HepG2 (cell line): ENCODE results near the gene KAT6B. TPM values are rescaled to one million over a fixed set of nuclear protein-coding genes. Genes with fewer than 3 reads are reported as not detected.
"Not testable (repeated sequence)": the region's sequence is repeated elsewhere in the genome, so short reads cannot be mapped to it uniquely, and the experiment has no call there.

Experiments
- ATAC-seq: fragments of 200-7000 bp; cut with Tn5 transposase; 3 replicates; pipeline ENCODE4 v1.9.1; 2020; ENCODE audit warnings: mild to moderate bottlenecking, moderate library complexity
- BruUV-seq: library from RNA; stranded (reverse); fragments of 400-500 nt; replicated peaks from 2 replicates; lab custom pipeline; 2021; lab: Mats Ljungman, UMichigan
- CTCF ChIA-PET: fragments of 300-600 bp; formaldehyde crosslinking; extraction: SDS; loops from one replicate; lab custom pipeline; 2021; ENCODE audit warnings: low total read pairs, inconsistent platforms, low intra/inter-chr PET ratio; lab: Yijun Ruan, JAX
- POLR2A ChIA-PET: fragments of 350-600 bp; sonication (Branson Sonifier 250); formaldehyde crosslinking; loops from one replicate; lab custom pipeline; 2020; ENCODE audit warnings: antibody characterized with exemption, inconsistent platforms; lab: Yijun Ruan, JAX
- DNase-seq: peaks from one replicate; pipeline ENCODE4 v3.0.0-alpha.2; 2015; ENCODE audit warnings: low spot score
- FAIRE-seq: peaks from 3 replicates; lab custom pipeline; 2011; peaks lifted over from hg19 to GRCh38; lab: Jason Lieb, UNC
- H2AFZ ChIP-seq: one replicate; pipeline ENCODE4 v1.6.1; 2011; ENCODE audit warnings: low read length, inconsistent platforms
- H3K27ac ChIP-seq: fragments of 300-600 bp; 3 replicates; pipeline ENCODE4 v1.8.0; 2011; ENCODE audit warnings: mixed run types, mild to moderate bottlenecking, mixed read lengths, low read length, inconsistent platforms; ENCODE audit not compliant: insufficient read depth; ENCODE audit errors: extremely low read length
- H3K27me3 ChIP-seq, 2 experiments: fragments of 200-600 bp in 1 of 2; 2 replicates in 1 of 2; 3 replicates in 1 of 2; pipeline versions ENCODE4 v1.6.0 to v1.8.0; 2011; ENCODE audit warnings: low read length in 2 of 2, mild to moderate bottlenecking in 2 of 2, moderate library complexity in 2 of 2, inconsistent platforms in 1 of 2; ENCODE audit not compliant: insufficient read depth in 2 of 2, control insufficient read depth in 1 of 2
- H3K36me3 ChIP-seq, 2 experiments: fragments of 200-600 bp in 1 of 2; replicated peaks in 1 of 2; 2 replicates in 1 of 2; 3 replicates in 1 of 2; pipeline versions ENCODE4 v1.5.1 to v1.8.0; 2011; ENCODE audit warnings: low read length in 2 of 2, inconsistent platforms in 1 of 2; ENCODE audit not compliant: insufficient read depth in 2 of 2, control insufficient read depth in 1 of 2
- H3K4me1 ChIP-seq: 2 replicates; pipeline ENCODE4 v1.5.1; 2012; ENCODE audit warnings: low read length, inconsistent platforms; ENCODE audit not compliant: insufficient read depth
- H3K4me2 ChIP-seq: 2 replicates; pipeline ENCODE4 v1.6.0; 2011; ENCODE audit warnings: low read depth, low read length, inconsistent platforms
- H3K4me3 ChIP-seq, 3 experiments: fragments of 200-600 bp in 1 of 3; sonication (generic), shearing (Covaris generic) in 1 of 3; replicated peaks in 1 of 3; 2 replicates each; pipeline ENCODE4 v1.5.1; 2011 to 2016; ENCODE audit warnings: low read length in 3 of 3, inconsistent platforms in 2 of 3, low read depth in 2 of 3, mild to moderate bottlenecking in 2 of 3, control low read depth in 1 of 3, mixed read lengths in 1 of 3; ENCODE audit not compliant: insufficient read depth in 1 of 3
- H3K79me2 ChIP-seq: one replicate; pipeline ENCODE4 v1.6.1; 2011; ENCODE audit warnings: low read length, inconsistent platforms; ENCODE audit not compliant: insufficient read depth
- H3K9ac ChIP-seq: 2 replicates; pipeline ENCODE4 v1.6.0; 2011; ENCODE audit warnings: mild to moderate bottlenecking, low read depth, low read length, inconsistent platforms; ENCODE audit not compliant: insufficient read depth
- H3K9me3 ChIP-seq: 2 replicates; pipeline ENCODE4 v1.5.1; 2012; ENCODE audit warnings: mild to moderate bottlenecking, low read length
- H4K20me1 ChIP-seq: 2 replicates; pipeline ENCODE4 v1.6.0; 2011; ENCODE audit warnings: inconsistent platforms, mild to moderate bottlenecking, low read length, moderate library complexity; ENCODE audit not compliant: insufficient read depth
- EHMT2 ChIP-seq: fragments of 200-600 bp; sonication (generic); IDR thresholded peaks from 2 replicates; pipeline ENCODE4 v1.7.0; 2017; ENCODE audit warnings: antibody characterized with exemption, low read depth, low read length, borderline replicate concordance
- RBFOX2 ChIP-seq: fragments of 200-400 bp; formaldehyde crosslinking; IDR thresholded peaks from 2 replicates; pipeline ENCODE4 v1.6.1; 2017; ENCODE audit warnings: low read depth, mild to moderate bottlenecking, low read length
- SKI ChIP-seq: fragments of 450-650 bp; IDR thresholded peaks from one replicate; pipeline ENCODE4 v1.6.1; 2018; ENCODE audit warnings: mild to moderate bottlenecking; ENCODE audit not compliant: partially characterized antibody
- ZFP82 ChIP-seq: sonication (generic); formaldehyde crosslinking; IDR thresholded peaks from 2 replicates; pipeline ENCODE4 v1.5.1; 2020; ENCODE audit warnings: mild to moderate bottlenecking, missing genetic modification reagents, borderline replicate concordance
- ZNF513 ChIP-seq: sonication (generic); formaldehyde crosslinking; conservative IDR thresholded peaks from 2 replicates; pipeline ENCODE4 v1.5.0; 2020; ENCODE audit warnings: missing genetic modification reagents
- WGBS: methylation state at CpG from one replicate; pipeline ENCODE4 v1.1.6; 2017; ENCODE audit warnings: low lambda C conversion rate; 5-methylcytosine and 5-hydroxymethylcytosine counted together
- in situ Hi-C: cut with HindIII; loops from 2 replicates; pipeline ENCODE4 v1.10.0; 2017; ENCODE audit warnings: low pct_unique_long_range_greater_than_20kb; ENCODE audit not compliant: extremely low pct_ligation_motif_present
- intact Hi-C: fragments of 100-400 bp; cut with micrococcal nuclease; formaldehyde crosslinking; loops from one replicate; pipeline ENCODE4 v1.10.0; 2022; ENCODE audit not compliant: unreplicated experiment
- polyA plus RNA-seq, 8 experiments: library from polyadenylated mRNA; depleted of rRNA in 3 of 8; stranded (reverse) in 7 of 8; unstranded in 1 of 8; fragments of >200 nt; fragmentation: Illumina TruSeq in 4 of 8; extraction: Trizol in 4 of 8; gene quantifications; 2 replicates each; pipeline versions ENCODE4 v1.2.1 to v1.2.3, GENCODE V29; 2011 to 2016; ENCODE audit warnings: low read depth in 4 of 8, missing spikeins in 1 of 8, mixed read lengths in 1 of 8; ENCODE audit not compliant: insufficient read depth in 1 of 8
- total RNA-seq, 5 experiments: library from RNA; depleted of rRNA; stranded (reverse); fragments of >200 nt; fragmentation: Illumina TruSeq; extraction: Trizol; gene quantifications; 2 replicates each; pipeline ENCODE4 v1.2.3, GENCODE V29; 2016; ENCODE audit warnings: low read depth in 1 of 5

KAT6B gene
- total and polyA plus RNA-seq, 2 of the 13 experiments (the other 11 are each of a cell fraction or from before 2014, with no cell fraction given), result 3.0 to 9.5 TPM

- H2AFZ ChIP-seq, result no peak overlapping the region
- DNase-seq (no peak), FAIRE-seq (no peak), ATAC-seq (no peak)
- no peaks in the 10 kb centered on the region for H3K27me3 ChIP-seq
- in situ Hi-C loops, result no loop called here
- H3K4me1 ChIP-seq, result peaks cover 13% of the 10 kb centered on the region
- H3K4me3 ChIP-seq, result no peak overlapping the region
- CTCF ChIA-PET, result no interaction called here
- H3K4me2 ChIP-seq, result no peak overlapping the region
- no TSS peak for BruUV-seq
- H3K36me3 ChIP-seq, result no peaks in the 10 kb centered on the region
- H3K27ac ChIP-seq, result no peak overlapping the region
- POLR2A ChIA-PET, result no interaction called here
- H3K9ac ChIP-seq, result no peak overlapping the region
- H3K79me2 ChIP-seq, result no peaks in the 10 kb centered on the region
- TF ChIP-seq ZNF513 (CRISPR knock-in tag), result no peak
- TF ChIP-seq SKI, result no peak
- no peak for TF ChIP-seq RBFOX2
- peak; percentile 49; the same call in 1 of the 2 replicates for TF ChIP-seq ZFP82 (CRISPR knock-in tag)
- TF ChIP-seq EHMT2, result no peak
- intact Hi-C loops, result no loop called here
- H4K20me1 ChIP-seq, result peaks cover 3% of the 10 kb centered on the region; the same call in 1 of the 2 replicates
- H3K9me3 ChIP-seq, result no peaks in the 10 kb centered on the region
Measured at GRCh38 chr10:74919671-74920070, 93.3 kb downstream of the KAT6B start.

GRCh38 chr10:74921070-74921469 is 94.7 kb downstream of the KAT6B start:
- in situ Hi-C loops, FAIRE-seq, H4K20me1 ChIP-seq, DNase-seq, H3K4me2 ChIP-seq, intact Hi-C loops, H3K27ac ChIP-seq, ATAC-seq, BruUV-seq, POLR2A ChIA-PET, H3K79me2 ChIP-seq, H2AFZ ChIP-seq, H3K36me3 ChIP-seq, H3K9ac ChIP-seq, H3K9me3 ChIP-seq, CTCF ChIA-PET, H3K27me3 ChIP-seq, H3K4me3 ChIP-seq: not testable (repeated sequence)
- 94% methylated on average over 5 of the region's 5 CpGs for WGBS
- H3K4me1 ChIP-seq, result peaks cover 13% of the 10 kb centered on the region
